8988T (cell line): ENCODE data around the gene NKD2.
A peak's percentile ranks its signal among the peaks of the same experiment; 100 is the strongest.
"Not testable (repeated sequence)": the region's sequence is repeated elsewhere in the genome, so short reads cannot be mapped to it uniquely, and the experiment has no call there.

Experiments used
- DNase-seq: peaks from one replicate; pipeline ENCODE4 v3.0.0; 2011

The NKD2 gene, protein sequence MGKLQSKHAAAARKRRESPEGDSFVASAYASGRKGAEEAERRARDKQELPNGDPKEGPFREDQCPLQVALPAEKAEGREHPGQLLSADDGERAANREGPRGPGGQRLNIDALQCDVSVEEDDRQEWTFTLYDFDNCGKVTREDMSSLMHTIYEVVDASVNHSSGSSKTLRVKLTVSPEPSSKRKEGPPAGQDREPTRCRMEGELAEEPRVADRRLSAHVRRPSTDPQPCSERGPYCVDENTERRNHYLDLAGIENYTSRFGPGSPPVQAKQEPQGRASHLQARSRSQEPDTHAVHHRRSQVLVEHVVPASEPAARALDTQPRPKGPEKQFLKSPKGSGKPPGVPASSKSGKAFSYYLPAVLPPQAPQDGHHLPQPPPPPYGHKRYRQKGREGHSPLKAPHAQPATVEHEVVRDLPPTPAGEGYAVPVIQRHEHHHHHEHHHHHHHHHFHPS

DNA sequence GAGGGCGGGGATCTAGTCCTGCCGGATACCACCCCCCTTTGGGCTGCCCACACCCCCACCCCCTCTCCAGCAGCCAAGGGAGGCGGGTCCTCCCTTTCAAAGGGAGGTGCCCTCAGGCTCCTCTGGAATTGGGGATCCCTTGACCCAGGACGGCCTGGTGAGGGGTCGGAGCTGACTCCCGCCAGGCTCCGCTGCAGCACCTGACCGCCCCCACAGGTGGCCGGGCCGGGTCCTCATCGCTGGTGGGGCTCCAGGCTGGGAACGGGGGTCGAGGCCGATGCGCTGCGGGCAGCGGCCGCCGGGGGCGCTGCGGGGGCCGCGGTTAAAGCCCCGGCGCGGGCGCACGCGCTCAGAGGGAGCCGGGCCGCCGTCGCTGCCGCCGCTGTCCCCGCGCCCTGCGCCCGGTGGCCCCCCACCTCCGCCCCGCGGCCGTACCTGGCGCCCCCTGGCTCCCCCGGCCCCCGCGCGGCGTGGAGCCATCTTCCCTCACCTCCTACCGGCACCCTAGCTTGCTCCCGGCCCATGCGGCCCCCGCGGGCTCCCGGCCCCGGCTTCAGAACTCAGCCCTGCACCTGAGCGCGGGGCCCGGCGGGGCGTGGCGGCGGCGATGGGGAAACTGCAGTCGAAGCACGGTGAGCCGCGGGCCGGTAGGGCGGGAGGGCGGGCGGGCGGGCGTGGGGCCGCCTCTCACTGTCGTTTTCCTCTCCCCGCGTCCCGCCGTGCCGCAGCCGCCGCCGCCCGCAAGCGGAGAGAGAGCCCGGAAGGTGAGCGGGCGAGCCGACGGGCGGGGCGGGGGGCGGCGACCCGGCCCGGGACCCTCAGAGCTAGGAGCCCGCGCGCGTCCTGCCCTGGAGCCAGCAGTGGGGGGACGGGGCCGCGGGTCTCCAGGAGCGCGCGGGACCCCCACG, at the start of gene NKD2:
NKD2 (plus strand) TSS at position 352 of the 908 bp plus-strand sequence; CDS start at position 608, 256 bp downstream.
- DNase-seq: peak; percentile 100

DNA sequence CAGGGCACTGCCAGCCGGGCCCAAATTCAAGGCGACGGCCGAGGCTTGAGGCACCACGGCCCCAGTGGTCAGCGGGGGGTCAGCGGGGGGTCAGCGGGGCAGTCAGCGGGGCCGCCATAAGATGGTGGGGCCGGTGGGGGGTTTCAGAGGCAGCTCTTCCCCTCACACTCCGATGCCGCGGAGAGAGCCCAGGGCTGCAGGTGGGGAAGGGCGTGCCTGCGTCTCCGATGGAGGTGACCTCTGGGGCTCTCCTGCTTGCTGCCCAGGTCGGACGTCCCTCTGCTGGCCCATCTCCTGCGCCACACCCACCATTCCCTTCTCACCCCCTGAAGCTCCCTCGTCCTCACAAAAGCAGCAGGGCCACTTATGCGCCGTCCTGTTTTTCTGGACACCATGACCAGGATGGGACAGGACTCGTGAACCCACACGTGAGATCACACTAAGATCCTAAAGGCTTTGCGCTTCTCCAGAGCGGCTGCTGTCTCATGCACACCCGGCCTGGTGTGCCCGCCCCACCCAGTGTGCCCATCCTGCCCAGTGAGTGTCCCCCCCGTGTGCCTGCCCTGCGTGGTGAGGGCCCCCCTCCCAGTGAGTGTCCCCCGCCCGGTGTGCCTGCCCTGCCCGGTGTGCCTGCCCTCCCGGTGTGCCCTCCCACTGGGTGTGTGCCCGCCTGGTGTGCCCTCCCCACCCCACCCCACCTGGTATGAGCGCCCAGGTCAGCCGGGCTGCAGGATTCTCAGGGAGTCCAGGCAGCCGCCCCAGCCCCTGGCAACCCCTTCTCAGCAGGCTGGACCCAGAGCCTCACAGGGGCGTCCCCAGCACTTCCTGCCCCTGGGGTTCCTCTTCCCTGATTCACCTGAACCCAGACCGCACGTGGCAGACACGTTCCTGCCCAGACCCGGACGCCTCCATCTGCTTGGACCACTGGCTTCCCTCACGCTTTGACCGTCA, 48.7 kb upstream of the NKD2 start:
- no peak for DNase-seq

DNA sequence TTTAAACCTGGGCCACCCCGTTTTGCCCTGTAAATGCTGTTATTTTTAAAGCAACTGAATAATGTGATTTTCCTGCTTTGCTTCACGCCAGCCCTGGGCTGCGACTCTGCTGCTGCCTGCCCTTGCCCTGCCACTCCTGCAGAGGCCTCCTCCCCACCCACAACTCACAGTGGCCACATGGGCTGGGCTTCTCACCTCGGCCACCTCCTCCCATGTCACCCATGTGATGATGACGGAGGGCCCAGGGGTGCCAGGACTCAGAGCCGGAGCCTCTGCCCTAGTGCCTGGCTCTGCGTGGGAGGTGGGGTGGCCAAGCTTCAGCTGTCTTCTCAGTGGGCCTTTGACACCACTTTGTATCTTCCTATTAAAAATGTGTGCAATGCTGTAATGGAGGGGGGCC, 48.1 kb upstream of the NKD2 start:
- no peak for DNase-seq

DNA sequence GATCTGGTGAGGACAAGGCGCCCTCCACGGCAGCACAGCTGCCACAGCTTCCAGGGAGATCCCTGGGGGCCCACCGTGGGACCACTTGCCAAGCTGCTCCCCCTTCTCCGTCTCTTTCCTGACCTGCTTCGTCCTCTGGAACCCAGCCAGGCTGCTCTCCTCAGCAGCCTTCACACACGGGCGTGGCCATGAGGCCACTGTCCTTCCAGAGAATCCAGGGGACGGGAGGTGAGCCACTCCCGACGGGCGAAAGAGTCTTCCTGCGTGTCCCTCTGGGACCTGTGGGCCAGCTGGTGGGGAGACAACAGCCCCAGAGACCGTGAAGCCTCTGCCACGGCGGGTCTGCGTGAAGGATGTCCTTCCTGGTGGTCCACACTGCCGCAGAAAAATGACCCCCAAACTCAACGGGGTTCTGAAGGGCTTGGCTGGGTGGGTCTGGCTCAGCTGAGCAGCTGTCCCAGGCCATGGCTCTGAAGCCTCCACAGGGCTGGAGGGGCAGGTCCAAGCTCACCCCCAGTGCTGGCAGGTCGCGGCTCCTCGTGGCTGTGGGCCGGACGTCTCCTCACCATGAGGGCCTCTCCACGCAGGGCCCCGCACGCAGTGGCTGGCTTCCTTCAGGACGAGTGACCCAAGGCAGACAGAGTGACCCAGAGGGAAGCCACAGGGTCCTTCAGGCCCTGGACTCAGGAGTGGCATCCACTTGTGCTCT, 47.4 kb upstream of the NKD2 start:
- DNase-seq: no peak

DNA sequence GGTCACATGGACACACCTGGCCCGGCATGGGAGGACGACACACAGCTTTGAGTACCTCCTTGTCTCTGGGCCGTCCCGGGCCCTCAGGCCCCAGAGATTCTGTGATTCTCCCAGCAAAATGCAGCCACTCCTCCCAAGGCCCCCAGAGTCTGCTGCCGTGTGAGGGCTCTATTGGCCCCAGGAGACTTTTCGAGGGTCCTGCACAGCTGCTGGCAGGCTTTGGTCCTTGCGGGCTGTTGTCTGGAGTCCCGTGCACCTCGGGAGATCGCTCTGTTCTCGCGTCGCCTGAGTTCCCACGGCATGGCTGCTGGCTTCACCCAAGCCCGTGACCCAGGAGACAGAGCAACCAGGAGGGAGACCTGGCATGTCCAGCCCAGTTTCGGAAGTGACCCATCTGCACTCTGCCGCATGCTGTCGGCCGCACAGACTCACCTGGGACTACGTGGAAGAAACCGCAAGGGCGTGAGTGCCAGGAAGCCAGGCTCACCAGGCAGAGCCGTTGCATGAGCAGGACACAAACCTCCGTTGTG, 46.8 kb upstream of the NKD2 start:
- peak; percentile 28 for DNase-seq

DNA sequence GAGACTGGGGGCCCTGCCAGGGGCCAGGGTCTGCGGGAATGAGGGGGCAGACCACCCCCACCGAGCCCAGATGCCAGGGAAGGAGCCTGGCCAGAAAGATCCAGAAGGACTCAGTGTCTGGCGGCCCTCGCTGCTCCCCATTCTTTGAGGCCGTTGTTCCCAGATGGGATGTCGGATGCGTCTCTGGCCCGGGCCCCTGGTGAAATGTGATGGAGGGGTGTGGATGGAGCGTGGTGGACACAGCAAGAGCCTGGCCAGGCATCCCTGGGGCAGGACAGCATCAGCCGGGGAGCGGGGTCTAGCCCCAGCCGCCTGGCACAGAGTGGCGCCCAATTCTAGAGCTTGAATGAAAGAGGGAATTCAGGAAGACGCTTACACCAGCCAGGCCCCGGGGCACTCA, 46.2 kb upstream of the NKD2 start:
- DNase-seq: no peak

DNA sequence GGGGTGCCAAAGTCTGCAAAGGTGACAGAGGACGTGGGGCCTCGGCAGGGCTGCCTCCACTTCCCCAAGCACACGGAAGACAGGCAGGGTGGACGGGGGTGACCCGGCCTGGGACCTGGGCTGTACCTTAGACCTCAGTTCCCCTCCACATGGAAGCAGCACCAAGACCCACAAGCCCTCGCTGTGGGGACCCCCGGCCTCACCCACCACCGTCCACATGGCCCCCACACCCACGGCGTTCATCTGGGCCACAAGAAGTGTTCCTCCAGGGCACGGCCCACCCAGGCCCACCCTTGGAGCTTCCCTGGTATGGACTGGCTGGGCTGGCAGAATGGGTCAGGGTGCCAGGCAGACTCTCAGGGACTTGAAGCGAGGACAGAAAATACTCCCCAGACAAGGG, 45.8 kb upstream of the NKD2 start:
- DNase-seq: peak; percentile 15

DNA sequence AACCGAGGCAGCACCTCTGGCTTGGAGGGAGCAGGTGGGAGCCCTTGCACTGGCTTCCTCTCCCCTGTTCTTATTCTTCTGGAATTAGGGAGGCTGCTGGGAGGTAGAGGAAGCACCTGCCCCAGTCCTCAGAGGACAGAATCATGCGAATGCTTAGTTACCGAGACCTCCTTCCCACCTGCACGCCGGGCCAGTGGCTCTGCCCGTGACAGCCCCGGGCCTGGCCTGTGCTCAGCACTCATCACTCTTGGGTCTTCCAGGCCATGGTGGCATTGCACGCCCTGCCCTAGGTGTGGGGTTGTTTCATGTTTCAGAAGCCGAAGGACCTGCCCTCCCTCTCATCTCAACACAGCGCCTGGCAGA, 45.3 kb upstream of the NKD2 start:
- peak; percentile 10 for DNase-seq

DNA sequence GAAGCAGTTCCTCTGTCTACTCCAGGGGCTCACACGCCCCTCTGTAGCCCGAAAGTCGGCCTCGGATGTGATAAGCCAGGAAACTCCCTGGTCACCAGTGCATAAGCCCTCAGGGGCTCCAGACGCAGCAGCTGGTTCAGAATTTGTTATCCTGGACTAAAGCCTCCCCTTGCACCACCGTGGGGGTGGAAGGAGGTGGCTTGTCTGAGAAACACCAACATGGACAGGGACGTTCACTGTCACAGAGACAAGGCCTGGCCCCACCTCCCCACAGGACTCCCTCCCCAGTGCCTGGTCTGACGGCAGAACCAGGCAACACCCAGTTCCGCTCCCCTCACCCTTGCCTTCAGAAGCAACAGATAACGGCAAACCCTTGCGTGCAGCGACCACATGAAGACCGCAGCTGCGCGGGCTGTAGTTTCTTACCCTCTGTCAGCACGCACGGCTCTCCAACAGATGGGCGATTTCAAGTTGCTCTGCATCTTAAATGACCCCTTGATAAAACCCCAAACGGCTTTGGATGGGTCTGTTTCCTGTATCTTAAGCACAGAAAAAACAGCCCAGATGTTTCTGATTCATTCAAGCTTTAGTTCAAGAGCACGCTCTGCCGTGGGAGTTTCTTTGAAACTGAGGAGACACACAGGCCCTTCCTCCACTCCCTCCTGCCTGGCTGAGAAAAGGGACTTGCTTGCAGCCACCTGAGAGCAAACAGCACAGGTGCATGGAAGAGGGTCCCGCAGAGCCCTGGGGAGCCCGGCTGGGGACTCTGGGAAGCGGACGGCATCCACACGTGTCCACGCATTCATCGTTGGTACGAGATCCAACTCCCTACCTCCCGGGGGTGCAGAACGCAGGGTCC, 44.7 kb upstream of the NKD2 start:
- DNase-seq: peak; percentile 20

DNA sequence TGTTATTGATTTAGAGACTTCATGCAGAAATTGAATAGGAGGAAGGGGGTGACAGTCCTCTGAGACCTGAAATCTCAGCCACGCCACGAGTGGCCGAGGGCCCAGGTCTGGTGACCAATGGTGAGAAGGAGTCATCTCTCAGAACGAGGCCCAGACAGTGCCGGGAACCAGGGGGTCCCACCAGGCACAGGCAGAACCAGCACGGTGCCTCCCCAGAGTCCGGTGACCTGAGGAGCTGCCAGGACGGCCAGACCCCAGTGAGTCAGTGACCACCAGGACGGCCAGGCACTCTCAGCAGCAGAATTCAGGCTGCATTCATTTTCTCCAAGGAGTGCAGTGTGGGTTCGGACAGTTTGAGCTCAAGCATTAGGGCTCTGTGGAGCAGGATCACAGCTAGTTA, 43.8 kb upstream of the NKD2 start:
- DNase-seq: peak; percentile 12

DNA sequence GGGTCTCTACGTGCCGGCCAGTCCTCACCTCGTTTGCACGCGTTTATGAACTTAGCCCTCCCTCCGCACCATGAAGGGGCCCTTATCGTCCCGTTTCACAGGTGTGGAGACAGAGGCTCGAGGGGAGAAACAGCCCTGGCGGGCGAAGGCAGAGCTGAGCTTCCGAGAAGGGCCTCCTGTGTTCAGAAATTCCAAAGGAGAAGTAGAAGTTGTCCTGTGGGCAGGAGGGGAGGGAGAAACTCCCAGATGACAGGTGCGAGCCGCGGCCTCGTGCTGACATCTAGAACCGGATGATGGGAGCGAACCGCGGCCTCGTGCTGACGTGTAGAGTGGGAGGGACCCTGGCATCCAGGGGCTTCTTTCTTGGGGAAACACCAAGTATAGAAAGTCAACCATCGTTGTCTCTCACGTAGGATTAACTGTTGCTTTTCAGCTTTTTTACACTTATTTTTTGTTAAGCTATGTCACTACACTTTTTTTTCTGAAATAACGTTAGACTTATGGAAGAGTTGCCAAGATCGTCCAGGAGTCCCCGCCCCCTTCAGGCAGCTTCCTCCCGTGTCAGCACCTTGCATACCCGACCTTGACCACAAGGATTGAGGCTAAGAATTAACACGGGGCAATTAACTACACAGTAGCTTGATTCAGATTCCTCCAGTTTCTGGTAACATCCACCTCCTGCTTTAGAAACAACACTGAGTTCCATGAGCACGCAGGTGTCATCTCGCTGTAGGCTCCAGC, 42.8 kb upstream of the NKD2 start:
- DNase-seq: peak; percentile 22

DNA sequence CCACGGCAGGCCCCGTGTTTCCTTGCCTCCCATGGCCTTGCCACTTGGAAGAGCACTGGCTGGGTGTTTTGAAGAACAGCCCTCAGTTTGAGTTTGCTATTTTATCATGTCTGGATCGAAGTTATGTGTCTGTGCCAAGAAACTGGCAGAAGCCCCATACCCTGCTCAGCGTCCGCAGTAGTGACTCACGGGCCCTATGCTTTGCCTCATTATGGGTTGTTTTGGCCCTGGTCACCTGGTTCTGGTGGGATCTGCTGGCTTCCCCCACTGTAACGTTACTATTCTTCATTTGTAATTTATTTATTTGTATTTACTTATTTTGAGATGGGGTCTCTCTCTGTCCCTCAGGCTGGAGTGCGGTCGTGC, 42.3 kb upstream of the NKD2 start:
- peak; percentile 13 for DNase-seq

DNA sequence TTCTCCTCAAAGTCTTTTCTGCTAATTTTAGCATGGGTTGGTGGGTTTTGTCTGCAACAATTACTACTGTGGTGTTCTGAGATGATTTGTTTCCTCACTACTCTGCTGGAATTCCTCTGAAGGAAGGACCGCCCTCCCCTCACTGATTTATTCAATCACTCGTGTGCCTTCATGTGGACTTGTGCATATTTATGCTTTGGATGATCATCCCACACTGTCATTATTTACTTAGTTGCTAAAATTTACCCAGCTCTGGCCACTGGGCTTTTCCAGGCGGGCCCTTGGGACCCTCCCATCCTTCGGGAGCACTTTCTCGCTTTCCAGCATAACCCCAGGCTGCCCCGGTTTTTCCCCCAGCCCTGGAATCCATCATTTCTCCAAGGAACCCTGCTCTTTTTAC, 41.7 kb upstream of the NKD2 start:
- no peak for DNase-seq

DNA sequence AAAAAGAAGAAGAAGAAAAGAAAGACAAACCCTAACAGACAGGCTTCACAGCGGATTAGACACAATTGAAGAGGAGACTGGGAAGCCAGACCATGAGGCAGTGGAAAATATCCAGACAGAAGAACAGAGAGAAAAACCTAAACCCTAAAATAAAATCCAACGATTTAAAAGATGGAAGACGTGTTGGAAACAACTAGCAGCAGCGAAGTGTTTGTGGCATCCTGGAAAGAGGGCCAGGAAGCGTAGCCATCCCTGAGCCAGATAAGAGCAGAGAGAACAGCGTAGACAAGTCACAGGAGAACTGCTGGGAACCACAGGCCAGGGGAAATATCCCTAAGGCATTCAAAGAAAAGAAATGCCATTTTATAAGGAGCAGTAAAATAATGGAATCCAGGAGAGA, 39.7 kb upstream of the NKD2 start:
- no peak for DNase-seq

DNA sequence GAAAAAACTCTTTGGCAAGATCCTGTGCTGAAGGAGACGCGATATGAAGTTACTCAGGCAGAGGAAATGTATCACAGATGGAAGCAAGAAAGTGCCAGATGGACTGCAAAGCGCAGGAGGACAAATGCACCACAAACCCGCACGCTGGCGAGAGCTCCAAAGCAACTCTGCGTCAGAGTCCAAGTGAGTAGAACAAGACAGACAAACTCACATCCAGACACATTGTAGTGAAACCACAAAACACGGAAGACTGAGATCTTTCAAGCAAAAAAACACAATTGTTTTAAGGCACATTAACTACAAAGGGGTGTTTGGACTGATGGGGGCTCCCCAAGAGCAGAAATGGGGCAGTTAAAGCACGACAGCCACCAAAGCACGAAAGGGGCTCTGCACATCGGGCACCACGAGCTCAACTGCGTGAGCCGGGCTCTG, 39.2 kb upstream of the NKD2 start:
- DNase-seq: no peak

DNA sequence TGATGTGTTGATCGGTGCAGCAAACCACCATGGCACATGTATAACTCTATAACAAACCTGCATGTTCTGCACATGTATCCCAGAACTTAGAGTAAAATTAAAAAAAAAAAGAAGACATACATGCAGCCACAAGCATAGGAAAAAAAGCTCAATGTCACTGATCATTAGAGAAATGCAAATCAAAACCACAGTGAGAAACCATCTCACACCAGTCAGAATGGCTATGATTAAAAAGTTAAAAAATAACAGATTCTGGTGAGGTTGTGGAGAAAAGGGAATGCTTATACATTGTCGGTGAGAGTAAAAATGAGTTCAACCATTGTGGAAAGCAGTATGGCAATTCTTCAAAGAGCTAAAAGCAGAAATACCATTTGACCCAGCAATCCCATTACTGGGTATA, 36.0 kb upstream of the NKD2 start:
- not testable (repeated sequence) for DNase-seq

DNA sequence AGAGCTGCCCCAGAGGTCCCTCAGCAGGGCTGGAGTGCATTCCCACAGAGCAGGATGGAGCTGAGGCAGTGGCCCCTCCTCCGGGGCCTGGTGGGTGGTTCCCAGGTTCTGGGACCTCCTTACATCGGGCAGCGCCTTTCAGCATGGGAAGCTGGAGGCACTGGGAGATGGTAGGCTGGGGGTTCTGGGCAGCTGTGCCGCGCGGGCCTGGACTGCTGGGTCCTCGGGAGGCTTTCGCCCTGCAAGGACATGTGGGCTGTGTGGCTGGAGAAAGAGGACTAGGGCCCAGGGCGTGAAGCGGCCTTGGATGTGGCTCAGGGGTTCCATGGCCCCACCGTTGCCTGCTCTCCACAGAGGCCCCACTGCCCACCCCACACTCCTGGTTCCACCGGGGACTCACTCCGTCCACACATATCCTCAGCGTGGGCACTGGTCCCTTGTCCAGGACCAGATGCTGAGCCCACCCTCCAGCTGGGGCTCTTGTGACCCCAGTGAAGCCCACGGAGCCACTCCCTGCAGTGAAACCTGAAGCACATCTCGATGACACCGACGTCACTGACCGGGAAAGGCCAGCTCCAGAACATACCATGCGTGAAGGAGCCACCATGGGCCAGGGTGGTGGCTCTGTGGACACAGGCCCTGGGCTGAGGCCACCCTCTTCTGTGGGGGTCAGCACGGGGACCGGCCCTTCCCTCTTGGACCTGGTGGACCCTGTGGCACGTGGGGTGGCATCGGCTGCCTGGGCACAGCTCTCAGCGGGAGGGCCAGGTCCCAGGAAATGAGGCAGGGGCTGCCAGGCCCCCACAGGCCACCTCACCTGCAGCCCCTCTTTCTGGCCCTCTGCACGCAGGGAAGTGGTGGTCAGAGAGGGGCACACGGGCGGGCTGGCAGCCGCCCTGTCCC, 31.5 kb upstream of the NKD2 start:
- DNase-seq: no peak

DNA sequence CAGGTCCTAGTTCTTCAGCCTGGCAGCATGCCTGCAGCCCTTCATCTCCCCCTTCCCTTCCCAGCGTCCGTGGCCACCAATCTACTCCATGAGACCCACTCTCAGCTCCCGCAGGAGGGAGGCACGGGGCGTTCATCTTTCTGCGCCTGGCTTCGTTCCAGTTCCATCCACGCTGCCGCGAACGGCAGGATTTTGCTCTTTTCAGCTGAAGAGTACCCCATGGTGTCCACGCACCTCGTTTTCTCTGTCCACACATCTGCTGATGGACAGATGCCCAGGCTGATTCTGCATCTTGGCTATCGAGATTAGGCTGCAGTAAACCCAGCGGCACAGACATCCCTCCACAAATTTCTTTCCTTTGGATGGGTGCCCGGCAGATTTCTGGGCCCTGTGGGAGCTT, 30.5 kb upstream of the NKD2 start:
- no peak for DNase-seq

DNA sequence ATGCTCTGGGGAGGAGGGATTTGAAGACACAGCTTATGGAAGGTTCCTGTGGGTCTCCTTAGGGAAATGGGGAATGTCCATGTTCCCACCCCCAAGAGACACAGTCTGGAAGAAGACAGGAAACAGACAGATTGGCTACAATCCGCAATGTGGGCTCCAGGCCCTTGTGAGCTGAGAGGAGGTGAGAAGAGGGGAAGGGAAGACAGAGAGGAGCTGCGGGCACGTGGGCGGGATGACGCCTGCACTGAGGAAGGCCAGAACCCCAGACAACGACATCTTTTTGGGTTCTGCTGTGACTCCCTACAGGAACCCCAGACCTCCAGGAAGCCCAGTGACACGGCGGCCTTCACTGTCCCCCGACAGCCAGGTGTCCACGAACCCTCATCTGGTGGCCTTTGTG, 29.9 kb upstream of the NKD2 start:
- DNase-seq: no peak
